H54 (cell line): ENCODE data around the gene AXIN1.
"Not testable (repeated sequence)": the region's sequence is repeated elsewhere in the genome, so short reads cannot be mapped to it uniquely, and the experiment has no call there.

ENCODE experiments used
- DNase-seq: peaks from one replicate; pipeline ENCODE4 v3.0.0; 2011; ENCODE audit warnings: low spot score, mixed read lengths; ENCODE audit not compliant: insufficient read length
- FAIRE-seq: peaks from 3 replicates; lab custom pipeline; 2011; peaks lifted over from hg19 to GRCh38; lab: Jason Lieb, UNC
- POLR2A ChIP-seq: IDR thresholded peaks from 2 replicates; pipeline ENCODE4 v1.6.1; 2011; ENCODE audit warnings: low read depth, mild to moderate bottlenecking, low read length

Gene AXIN1

DNA sequence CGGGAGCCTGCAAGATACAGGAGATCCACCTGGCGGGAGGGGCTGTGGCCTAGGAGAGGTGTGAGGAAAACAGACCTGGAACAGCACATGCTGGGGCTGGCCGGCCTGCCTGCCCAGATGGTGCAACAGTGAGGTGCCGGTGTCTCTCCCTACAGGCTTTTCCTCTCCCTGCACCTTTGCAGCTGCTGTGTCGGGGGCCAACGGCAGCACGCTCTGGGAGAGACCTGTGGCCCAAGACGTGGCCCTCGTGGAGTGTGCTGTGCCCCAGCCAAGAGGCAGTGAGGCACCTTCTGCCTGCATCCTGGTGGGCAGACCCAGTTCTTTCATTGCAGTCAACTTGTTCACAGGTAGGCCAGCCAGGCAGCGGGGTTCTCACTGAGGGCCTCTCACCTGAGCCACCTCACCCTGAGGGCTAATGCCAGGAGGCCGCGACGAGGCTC, 92.7 kb downstream of the AXIN1 start:
- TF ChIP-seq POLR2A, result no peak
- DNase-seq (no peak), FAIRE-seq (no peak)

DNA sequence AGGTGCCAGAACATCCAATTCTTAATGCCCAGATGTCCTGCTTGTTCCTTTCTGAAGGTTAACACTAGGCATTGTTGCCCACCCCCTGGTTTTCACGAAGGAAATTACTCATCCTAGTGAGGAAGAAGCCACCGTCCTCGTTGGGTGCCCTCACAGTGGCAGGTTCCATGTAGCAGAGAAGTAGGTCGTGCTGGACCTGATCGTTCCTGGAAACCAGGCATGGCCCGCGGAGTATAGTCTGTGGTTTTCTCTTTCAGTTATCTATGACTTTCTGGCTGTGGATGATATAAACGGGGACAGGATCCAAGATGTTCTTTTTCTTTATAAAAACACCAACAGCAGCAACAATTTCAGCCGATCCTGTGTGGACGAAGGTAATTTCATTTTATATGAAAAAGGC, 93.3 kb downstream of the AXIN1 start:
- FAIRE-seq, result no peak
- TF ChIP-seq POLR2A, result no peak

GRCh38 chr16:258091-258490, 94.4 kb downstream of the AXIN1 start:
- DNase-seq, FAIRE-seq: not testable (repeated sequence)

More for the DNA sequence above, 93.3 kb downstream of the AXIN1 start:
- DNase-seq, result no peak

GRCh38 chr16:255183-255582, 97.3 kb downstream of the AXIN1 start:
- no peak for TF ChIP-seq POLR2A
- FAIRE-seq (no peak), DNase-seq (no peak)

DNA sequence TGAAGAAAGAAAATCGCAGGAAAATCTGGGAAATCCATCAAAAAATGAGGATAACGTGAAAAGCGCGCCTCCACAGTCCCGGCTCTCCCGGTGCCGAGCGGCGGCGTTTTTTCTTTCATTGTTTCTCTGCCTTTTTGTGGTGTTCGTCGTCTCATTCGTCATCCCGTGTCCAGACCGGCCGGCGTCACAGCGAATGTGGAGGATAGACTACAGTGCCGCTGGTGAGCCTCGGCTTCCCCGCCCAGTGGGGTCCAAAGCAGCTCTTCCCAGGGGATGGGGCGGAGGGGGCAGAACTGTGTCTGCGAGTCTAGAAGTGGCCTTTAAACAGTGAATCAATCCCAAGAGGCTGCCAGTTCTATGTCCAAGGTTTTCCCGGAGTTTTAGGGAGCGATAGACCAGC, 98.1 kb downstream of the AXIN1 start:
- FAIRE-seq (no peak), DNase-seq (no peak)

GRCh38 chr16:253833-254232, 98.7 kb downstream of the AXIN1 start:
- no peak for TF ChIP-seq POLR2A
- FAIRE-seq, result no peak
- DNase-seq, result no peak

More for the DNA sequence above, 98.1 kb downstream of the AXIN1 start:
- no peak for TF ChIP-seq POLR2A

DNA sequence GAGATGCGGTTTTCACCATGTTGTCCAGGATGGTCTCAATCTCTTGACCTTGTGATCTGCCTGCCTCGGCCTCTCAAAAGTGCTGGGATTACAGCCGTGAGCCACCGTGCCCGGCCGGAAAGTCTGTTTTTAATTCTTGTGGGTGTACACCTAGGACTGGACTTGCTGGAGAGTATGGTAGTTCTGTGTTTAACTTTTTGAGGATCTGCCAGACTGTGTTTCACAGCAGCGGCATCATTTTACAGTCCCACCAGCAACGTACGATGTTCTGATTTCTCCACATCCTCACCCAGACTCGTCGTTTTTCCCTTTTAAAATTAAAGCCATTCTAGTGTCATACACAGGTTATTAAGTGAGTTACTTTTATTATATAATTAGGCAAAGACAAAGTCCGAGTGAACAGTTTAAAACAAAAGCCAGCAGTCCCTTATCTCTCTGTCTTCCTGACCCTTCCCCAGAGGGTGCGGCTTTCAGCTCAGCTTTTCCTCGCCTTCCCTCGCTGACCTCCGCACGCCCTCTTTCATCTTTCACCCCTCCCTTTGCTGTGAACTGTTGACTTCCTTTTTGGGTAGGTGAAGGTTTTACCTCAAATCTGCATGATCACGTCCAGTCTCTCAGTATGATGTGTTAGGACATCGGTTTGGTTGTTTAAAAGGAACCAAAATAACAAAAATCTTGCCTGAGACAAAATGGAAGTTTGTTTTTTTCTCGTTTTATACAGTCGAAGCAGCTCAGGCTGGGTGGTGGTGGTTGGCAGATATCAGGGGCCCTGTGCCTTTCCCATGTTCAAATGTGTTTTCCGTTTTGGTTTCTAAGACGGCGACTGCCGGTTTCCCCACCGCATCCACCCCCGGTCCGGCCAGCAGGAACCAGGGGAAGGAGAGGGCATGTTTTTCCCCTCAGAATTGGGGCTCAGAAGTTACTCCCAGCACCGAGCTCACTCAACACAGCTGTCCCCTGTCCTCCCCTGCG, 99.9 kb downstream of the AXIN1 start:
- no peak for DNase-seq
- FAIRE-seq, result no peak
- TF ChIP-seq POLR2A, result no peak

DNA sequence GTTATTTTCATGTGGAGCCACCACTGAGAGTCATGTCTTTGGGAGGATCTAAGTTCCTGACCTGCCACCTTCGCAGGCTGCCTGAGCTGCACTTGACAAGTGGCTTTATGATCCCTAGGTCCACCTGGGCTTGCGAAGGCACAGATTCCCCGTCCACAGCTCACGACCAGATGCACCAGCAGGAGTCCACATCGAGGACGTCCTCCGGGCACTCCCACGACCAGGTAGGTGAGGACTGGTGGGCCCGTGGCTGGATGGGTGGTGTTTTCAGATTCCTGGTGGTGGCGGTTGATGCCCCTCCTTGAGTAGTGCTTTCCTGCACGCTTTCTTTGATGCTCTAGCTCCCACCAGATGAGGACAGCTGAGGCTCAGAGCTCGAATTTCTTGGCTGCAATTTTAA, 103.1 kb downstream of the AXIN1 start:
- no peak for TF ChIP-seq POLR2A
- DNase-seq, result no peak
- FAIRE-seq, result no peak

DNA sequence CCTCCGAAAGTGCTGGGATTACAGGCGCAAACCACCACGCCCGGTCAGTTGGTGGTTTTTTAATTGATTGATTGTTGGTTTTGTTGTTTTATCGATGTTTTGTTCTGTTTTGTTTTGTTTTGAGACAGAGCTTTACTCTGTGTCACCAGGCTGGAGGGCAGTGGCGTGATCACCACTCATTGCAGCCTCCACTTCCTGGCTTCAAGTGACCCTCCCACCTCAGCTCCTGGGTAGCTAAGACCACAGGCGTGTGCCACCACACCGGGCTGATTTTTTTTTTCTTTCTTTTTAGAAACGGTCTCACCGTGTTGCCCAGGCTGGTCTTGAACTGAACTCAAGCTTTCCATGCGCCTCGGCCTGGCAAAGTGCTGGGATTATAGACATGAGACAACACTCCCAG, 105.5 kb downstream of the AXIN1 start:
- no peak for TF ChIP-seq POLR2A
- DNase-seq (no peak), FAIRE-seq (no peak)

- FAIRE-seq (no peak), DNase-seq (no peak)
- TF ChIP-seq POLR2A, result no peak
Observed at GRCh38 chr16:245105-245504, 107.4 kb downstream of the AXIN1 start.

DNA sequence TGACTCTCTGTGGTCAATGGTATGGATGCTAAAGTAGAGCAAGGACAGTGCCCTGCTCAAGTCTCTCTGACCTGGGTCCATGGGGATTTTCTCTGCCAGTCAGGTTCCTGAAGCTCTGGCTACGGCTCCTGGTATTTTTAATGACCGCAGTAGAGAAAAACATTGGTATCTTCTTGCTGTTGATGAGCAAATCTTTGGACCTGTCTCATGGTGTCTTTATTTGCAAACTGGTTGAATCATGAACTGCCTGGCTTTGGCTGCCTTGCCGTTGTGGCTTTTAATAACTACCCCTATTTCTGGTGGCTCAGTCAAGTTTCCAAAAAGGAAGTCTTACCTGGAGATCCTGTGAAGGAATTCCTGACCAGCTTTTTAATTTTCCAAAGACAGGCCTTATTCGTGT, 109.2 kb downstream of the AXIN1 start:
- no peak for FAIRE-seq
- DNase-seq, result no peak
- no peak for TF ChIP-seq POLR2A

GRCh38 chr16:242281-242680, 110.2 kb downstream of the AXIN1 start:
- no peak for TF ChIP-seq POLR2A
- DNase-seq (no peak), FAIRE-seq (no peak)

DNA sequence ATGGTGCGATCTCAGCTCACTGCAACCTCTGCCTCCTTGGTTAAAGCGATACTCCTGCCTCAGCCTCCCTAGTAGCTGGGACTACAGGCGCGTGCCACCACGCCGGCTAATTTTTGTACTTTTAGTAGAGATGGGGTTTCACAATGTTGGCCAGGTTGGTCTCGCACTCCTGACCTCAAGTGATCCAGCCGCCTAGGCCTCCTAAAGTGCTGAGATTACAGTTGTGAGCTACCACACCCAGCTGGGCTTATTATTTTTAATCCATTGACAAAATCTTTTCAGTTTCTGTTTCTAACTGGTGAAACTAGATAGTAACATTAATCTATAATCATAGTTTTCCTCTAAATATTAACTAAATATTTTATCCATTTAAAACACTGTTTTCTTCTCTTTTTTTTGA, 112.0 kb downstream of the AXIN1 start:
- FAIRE-seq, result no peak
- DNase-seq, result no peak
- TF ChIP-seq POLR2A, result no peak

- FAIRE-seq (no peak), DNase-seq (no peak)
- TF ChIP-seq POLR2A, result no peak
Observed at GRCh38 chr16:239948-240277, 112.6 kb downstream of the AXIN1 start.
